ENCODE measurements around the gene LHX3.

Gene LHX3

DNA sequence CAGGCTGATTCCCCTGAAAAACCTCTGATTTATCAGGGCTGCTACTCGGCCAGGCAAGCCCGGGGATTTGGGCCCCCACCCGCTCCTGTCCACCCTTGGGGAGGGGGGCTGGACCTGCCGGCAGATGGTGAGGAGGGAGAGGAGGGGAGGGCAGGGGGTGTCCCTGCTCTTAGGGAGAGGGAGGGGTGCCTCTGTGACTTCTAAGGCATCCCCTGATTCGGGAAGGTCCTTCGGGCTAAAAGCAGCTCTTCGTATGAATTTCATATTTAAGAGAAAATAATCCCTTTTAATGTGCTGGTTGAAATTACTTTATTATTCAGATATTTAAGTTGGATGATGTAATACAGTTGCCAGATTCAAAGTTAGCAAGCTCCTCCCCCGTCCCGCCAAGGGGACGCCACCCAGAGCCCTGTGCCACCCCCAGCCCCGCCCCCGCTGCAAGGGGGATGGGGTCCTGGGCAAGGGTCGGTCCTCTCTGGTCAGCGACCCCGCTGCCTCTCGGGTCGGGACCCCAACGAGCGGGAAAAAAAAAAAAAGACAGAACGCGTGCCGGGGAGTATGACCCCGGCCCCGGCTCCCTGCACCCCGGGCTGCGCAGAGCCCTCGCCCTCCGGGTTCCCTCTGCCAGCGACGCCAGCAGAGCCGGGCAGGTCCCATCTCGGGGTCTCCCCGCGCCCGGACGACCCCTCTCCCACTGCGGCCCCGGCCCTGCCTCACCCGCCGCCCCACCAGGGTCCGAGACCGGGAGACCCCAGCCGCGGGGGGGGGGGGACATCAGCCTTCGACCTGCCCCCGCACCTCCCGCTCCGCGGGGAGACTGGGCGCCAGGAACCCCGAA, 12.4 kb downstream of the LHX3 start:
- TF ChIP-seq, protein P1, sequence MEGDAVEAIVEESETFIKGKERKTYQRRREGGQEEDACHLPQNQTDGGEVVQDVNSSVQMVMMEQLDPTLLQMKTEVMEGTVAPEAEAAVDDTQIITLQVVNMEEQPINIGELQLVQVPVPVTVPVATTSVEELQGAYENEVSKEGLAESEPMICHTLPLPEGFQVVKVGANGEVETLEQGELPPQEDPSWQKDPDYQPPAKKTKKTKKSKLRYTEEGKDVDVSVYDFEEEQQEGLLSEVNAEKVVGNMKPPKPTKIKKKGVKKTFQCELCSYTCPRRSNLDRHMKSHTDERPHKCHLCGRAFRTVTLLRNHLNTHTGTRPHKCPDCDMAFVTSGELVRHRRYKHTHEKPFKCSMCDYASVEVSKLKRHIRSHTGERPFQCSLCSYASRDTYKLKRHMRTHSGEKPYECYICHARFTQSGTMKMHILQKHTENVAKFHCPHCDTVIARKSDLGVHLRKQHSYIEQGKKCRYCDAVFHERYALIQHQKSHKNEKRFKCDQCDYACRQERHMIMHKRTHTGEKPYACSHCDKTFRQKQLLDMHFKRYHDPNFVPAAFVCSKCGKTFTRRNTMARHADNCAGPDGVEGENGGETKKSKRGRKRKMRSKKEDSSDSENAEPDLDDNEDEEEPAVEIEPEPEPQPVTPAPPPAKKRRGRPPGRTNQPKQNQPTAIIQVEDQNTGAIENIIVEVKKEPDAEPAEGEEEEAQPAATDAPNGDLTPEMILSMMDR (IDR thresholded peaks at IDR 0.05; ENCODE audit: low read depth, low read length): no peak
- no peak overlapping the region for H3K4me3 ChIP-seq (ENCODE audit: low read depth, low read length)

DNA sequence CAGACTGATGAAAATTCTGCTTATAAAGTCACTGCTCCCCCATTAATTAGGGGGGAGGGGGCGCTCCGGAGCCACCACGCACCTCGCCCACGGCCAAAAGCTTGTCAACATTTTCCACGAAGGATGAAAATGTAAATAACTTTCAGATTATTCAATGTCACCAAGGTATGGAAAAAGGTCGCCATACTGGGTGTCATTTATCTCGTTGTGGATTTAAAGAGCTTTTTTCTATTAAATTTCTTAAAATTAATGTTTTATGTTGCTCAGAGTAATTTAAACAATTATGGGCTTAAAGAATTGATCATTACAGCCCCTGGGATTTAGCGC, 13.0 kb downstream of the LHX3 start:
- no peak overlapping the region for H3K4me3 ChIP-seq (ENCODE audit: low read depth, low read length)
- TF ChIP-seq, protein P1 (IDR thresholded peaks at IDR 0.05; ENCODE audit: low read depth, low read length): no peak

DNA sequence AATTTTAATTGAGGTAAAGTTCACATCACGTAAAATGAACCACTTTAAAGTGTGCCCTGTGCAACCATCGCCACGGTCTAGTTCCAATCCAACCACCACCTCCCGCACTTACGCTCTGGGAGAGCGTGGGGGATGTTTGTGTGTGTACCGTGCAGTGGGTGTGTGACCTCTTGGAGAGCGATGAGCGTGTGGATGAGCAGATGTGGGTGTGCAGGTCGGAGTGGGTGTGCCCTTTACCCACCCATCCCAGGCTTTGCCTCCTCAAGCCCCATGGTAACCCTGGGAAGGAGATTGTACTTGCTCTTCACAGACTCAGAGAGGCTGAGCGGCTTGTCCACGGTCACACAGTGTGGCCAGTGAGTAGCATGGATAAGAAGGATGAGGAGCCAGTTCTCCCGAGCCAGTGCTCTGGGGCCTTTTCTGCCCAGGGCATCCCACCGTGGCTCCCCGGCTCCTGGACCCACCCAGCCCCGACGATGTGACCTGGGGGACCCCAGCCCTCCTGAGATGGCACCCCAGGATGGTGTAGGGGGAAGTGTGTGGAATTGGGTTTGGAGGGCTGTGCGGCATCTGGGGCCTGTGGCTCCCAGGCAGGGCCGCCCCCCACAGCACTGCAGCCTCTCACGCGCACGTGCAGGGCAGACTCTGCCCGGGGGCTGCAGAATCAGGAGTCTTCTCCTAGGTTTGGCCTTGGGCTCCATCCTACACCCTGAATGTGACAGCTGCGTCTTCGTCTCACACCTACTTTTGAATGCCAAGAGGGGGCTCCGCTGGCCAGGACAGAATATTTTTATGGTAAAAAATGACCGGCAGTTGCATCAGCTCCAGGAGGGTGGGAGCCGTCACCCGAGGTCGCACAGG, 13.6 kb downstream of the LHX3 start:
- H3K4me3 ChIP-seq (ENCODE audit: low read depth, low read length): no peak overlapping the region
- TF ChIP-seq, protein P1 (IDR thresholded peaks at IDR 0.05; ENCODE audit: low read depth, low read length): no peak

DNA sequence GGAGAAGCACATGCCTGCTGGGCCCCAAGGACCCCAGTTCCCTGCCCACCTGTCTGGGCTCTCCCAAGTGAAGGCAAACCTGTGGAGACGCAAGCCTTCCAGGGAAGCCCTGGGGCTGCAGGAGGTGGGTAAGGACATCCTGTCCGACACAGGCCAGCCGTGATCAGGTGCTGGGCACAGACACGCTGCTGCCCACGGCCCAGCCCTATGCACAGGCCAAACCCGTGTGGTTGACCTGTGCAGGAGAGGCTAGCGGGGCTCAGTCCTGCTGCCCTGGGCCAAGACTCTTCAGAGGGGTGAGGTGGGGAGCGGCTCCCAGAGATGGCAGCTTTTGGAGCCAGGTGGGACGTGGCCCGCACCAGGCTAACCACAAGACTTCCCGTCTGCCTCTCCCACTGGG, 14.3 kb downstream of the LHX3 start:
- TF ChIP-seq, protein P1 (IDR thresholded peaks at IDR 0.05; ENCODE audit: low read depth, low read length): no peak
- no peak overlapping the region for H3K4me3 ChIP-seq (ENCODE audit: low read depth, low read length)

DNA sequence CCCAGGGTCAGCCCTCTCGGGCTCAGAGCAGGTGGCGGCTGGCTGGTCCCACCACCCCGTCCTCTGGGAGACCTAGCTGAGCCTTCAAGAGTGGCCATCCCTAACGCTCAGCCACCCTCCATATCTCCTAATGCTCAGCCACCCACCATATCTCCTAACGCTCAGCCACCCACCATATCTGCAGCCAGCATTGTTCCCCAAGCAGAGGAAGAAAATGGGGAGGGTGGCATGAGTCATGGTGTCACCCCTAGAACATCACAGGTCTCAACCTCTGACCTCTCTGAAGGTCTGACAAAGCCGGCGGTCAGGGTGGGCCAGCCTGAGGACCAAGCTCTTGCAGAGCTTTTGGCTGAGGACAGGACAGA, 14.7 kb downstream of the LHX3 start:
- TF ChIP-seq, protein P1 (IDR thresholded peaks at IDR 0.05; ENCODE audit: low read depth, low read length): no peak
- no peak overlapping the region for H3K4me3 ChIP-seq (ENCODE audit: low read depth, low read length)

DNA sequence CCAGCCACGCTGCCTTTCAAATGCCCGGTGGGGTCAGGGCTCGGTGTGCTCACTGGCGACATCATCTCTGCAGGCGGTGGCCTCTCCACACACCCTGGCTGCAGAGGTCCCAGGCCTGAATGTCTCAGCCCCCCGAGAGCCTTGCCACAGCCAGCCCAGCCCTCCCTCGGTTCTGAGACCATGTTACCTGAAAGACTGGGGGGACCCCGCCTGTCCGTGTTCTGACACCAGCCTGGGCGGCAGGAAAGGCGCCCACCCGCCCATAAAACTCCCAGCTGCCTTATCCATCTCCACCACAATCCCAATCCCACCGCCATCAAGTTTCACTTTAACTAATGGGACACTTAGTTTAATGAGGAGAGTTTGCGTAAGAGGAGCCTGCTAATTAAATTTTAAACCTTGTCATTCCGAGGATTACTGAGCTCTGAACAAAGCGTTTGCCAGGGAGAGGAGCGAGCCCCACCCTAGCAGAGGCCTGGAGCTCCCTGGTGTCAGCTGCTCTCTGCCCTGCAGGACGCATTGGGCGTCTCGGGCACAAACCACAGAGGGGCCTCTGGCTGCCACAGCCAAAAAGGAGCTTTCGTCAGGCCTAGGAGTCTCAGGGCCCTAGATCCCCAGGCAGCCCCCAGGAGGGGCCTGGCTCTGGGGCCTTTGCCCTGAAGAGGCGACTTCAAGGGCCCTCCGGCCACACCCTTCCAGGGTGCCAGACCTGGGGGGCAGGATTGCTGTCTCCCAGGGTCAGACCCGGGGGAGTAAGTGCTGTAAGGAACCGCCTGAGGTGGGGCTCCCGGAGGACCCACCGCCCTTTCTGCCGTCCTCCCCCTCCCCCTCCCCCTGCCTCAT, 15.3 kb downstream of the LHX3 start:
- TF ChIP-seq, protein P1 (IDR thresholded peaks at IDR 0.05; ENCODE audit: low read depth, low read length): no peak
- H3K4me3 ChIP-seq (ENCODE audit: low read depth, low read length): no peak overlapping the region

Data from WI38 (cell line).